Stimulated activated CD8-positive, alpha-beta memory T cell treated with anti-CD3 and anti-CD28 coated beads, Interleukin-12 subunit alpha, Interleukin-12 subunit beta, amount 100 ng/mL, for 24 hours (primary cell): Measurements from ENCODE around the gene TALDO1.

ENCODE experiments used
- DNase-seq: peaks from one replicate; pipeline ENCODE4 v3.0.0-alpha.2; 2020; ENCODE audit errors: extremely low read depth

The TALDO1 gene

GRCh38 chr11:787084-787675 is 39.9 kb downstream of the TALDO1 start:
- DNase-seq = no peak

GRCh38 chr11:788009-788640 is 40.9 kb downstream of the TALDO1 start:
- no peak for DNase-seq

GRCh38 chr11:788953-789940 is 42.0 kb downstream of the TALDO1 start:
- DNase-seq = no peak

GRCh38 chr11:789943-790342 is 42.7 kb downstream of the TALDO1 start, which contains the start of gene CEND1:
CEND1 (minus strand) TSS chr11:790090; CDS start chr11:788576, 1,514 bp downstream.
- DNase-seq = no peak

GRCh38 chr11:790721-791564 is 43.7 kb downstream of the TALDO1 start:
- no peak for DNase-seq

- no peak for DNase-seq
Observed at GRCh38 chr11:791658-792534, 44.6 kb downstream of the TALDO1 start.

- no peak for DNase-seq
Observed at GRCh38 chr11:792535-792821, 45.2 kb downstream of the TALDO1 start.

- DNase-seq = no peak
Observed at GRCh38 chr11:792873-793272, 45.6 kb downstream of the TALDO1 start.

- no peak for DNase-seq
Observed at GRCh38 chr11:793556-793955, 46.3 kb downstream of the TALDO1 start.

GRCh38 chr11:794013-794765 is 46.9 kb downstream of the TALDO1 start:
- no peak for DNase-seq

- DNase-seq = no peak
Observed at GRCh38 chr11:794766-795633, 47.7 kb downstream of the TALDO1 start.

- DNase-seq = peak; percentile 68
Observed at GRCh38 chr11:795634-796564, 48.6 kb downstream of the TALDO1 start.

- no peak for DNase-seq
Observed at GRCh38 chr11:796565-797295, 49.5 kb downstream of the TALDO1 start.

GRCh38 chr11:797296-798092 is 50.2 kb downstream of the TALDO1 start:
- DNase-seq = peak; percentile 61

- DNase-seq = no peak
Observed at GRCh38 chr11:798093-798713, 50.9 kb downstream of the TALDO1 start, which contains the start of gene SLC25A22. SLC25A22 (minus strand) TSS chr11:798281; CDS start chr11:795006, 3,275 bp downstream.
